Endothelial cell of umbilical vein (primary cell): ENCODE measurements around the gene FKBP6. TPM values are rescaled to one million over a fixed set of nuclear protein-coding genes. Genes with fewer than 3 reads are reported as not detected.

Experiments used
- BruUV-seq: library from RNA; stranded (reverse); fragments of 400-500 nt; replicated peaks from 2 replicates; lab custom pipeline; 2021; lab: Mats Ljungman, UMichigan
- CTCF ChIA-PET: fragments of 300-600, 350-600 bp; sonication (Branson Sonifier 250); formaldehyde crosslinking; loops from one replicate; lab custom pipeline; 2021; ENCODE audit warnings: antibody characterized with exemption, inconsistent platforms; lab: Charles Lee
- POLR2A ChIA-PET: fragments of 300-600, 350-600 bp; sonication (Branson Sonifier 250); formaldehyde crosslinking; loops from one replicate; lab custom pipeline; 2021; ENCODE audit warnings: antibody characterized with exemption, inconsistent platforms; lab: Charles Lee
- DNase-seq: peaks from one replicate; pipeline ENCODE4 v3.0.0-alpha.2; 2011; ENCODE audit warnings: low read depth, low spot score
- FAIRE-seq: peaks from 2 replicates; lab custom pipeline; 2011; peaks lifted over from hg19 to GRCh38; lab: Jason Lieb, UNC
- H2AFZ ChIP-seq: 2 replicates; pipeline ENCODE4 v1.6.0; 2012; ENCODE audit warnings: low read depth, low read length, control low read depth, inconsistent platforms
- H3K27ac ChIP-seq: 2 replicates; pipeline ENCODE4 v1.5.1; 2011; ENCODE audit warnings: low read depth, mild to moderate bottlenecking, control low read depth, low read length, moderate library complexity; ENCODE audit not compliant: insufficient read depth
- H3K27me3 ChIP-seq, 2 experiments: 2 replicates each; pipeline versions ENCODE4 v1.6.0 to v1.6.1; 2011; ENCODE audit warnings: low read length in 2 of 2, mixed read lengths in 1 of 2; ENCODE audit not compliant: control insufficient read depth in 2 of 2, insufficient read depth in 2 of 2
- H3K36me3 ChIP-seq, 2 experiments: 2 replicates in 1 of 2; 3 replicates in 1 of 2; pipeline ENCODE4 v1.5.1; 2011; ENCODE audit warnings: low read length in 2 of 2, mild to moderate bottlenecking in 1 of 2, moderate library complexity in 1 of 2; ENCODE audit not compliant: control insufficient read depth in 2 of 2, insufficient read depth in 2 of 2; ENCODE audit errors: extremely low read depth in 1 of 2
- H3K4me1 ChIP-seq: 3 replicates; pipeline ENCODE4 v1.5.1; 2011; ENCODE audit warnings: mild to moderate bottlenecking, low read length; ENCODE audit not compliant: control insufficient read depth, insufficient read depth; ENCODE audit errors: extremely low read depth
- H3K4me2 ChIP-seq: 2 replicates; pipeline ENCODE4 v1.6.1; 2011; ENCODE audit warnings: low read length, control low read depth, mixed read lengths; ENCODE audit not compliant: insufficient read depth
- H3K4me3 ChIP-seq, 3 experiments: fragments of 200-600 bp in 1 of 3; sonication (generic), shearing (Covaris generic) in 1 of 3; replicated peaks in 1 of 3; 2 replicates each; pipeline ENCODE4 v1.5.1; 2011 to 2016; ENCODE audit warnings: control low read depth in 3 of 3, low read length in 3 of 3, mild to moderate bottlenecking in 2 of 3, inconsistent platforms in 1 of 3, low read depth in 1 of 3, moderate library complexity in 1 of 3; ENCODE audit not compliant: insufficient read depth in 1 of 3
- H3K79me2 ChIP-seq: 2 replicates; pipeline ENCODE4 v1.6.0; 2012; ENCODE audit warnings: low read length, inconsistent platforms; ENCODE audit not compliant: control insufficient read depth, insufficient read depth
- H3K9ac ChIP-seq: replicated peaks from 2 replicates; pipeline ENCODE3; 2011; ENCODE audit warnings: low read length, control low read depth; ENCODE audit not compliant: insufficient read depth; ENCODE audit errors: extremely low read depth
- H3K9me1 ChIP-seq: replicated peaks from 3 replicates; pipeline ENCODE4 v1.6.0; 2011; ENCODE audit warnings: mild to moderate bottlenecking, low read length; ENCODE audit not compliant: control insufficient read depth, insufficient read depth; ENCODE audit errors: extremely low read depth
- H3K9me3 ChIP-seq: replicated peaks from 2 replicates; pipeline ENCODE4 v1.5.1; 2012; ENCODE audit warnings: low read length, inconsistent platforms; ENCODE audit not compliant: control insufficient read depth, insufficient read depth
- H4K20me1 ChIP-seq: replicated peaks from 2 replicates; pipeline ENCODE3; 2011; ENCODE audit warnings: mild to moderate bottlenecking, low read length; ENCODE audit not compliant: control insufficient read depth, insufficient read depth; ENCODE audit errors: extremely low read depth
- EZH2 ChIP-seq: IDR thresholded peaks from 2 replicates; pipeline ENCODE4 v1.6.1; 2012; ENCODE audit warnings: borderline replicate concordance, low read depth, mild to moderate bottlenecking, moderate library complexity, low read length, inconsistent platforms; ENCODE audit not compliant: severe bottlenecking
- FOS ChIP-seq: IDR thresholded peaks from 2 replicates; pipeline ENCODE4 v1.6.1; 2011; ENCODE audit warnings: mild to moderate bottlenecking, low read length, moderate library complexity, borderline replicate concordance; ENCODE audit not compliant: insufficient read depth
- GATA2 ChIP-seq: IDR thresholded peaks from 2 replicates; pipeline ENCODE4 v1.7.0; 2011; ENCODE audit warnings: low read depth, mild to moderate bottlenecking, moderate library complexity, mixed read lengths, low read length; ENCODE audit not compliant: insufficient read length, insufficient read depth
- JUN ChIP-seq: IDR thresholded peaks from 2 replicates; pipeline ENCODE4 v1.6.1; 2011; ENCODE audit warnings: borderline replicate concordance, low read depth; ENCODE audit not compliant: insufficient read length, insufficient read depth
- MYC ChIP-seq: IDR thresholded peaks from one replicate; pipeline ENCODE4 v1.6.1; 2011; ENCODE audit warnings: mild to moderate bottlenecking, low read depth, low read length
- POLR2A ChIP-seq: IDR thresholded peaks from 2 replicates; pipeline ENCODE4 v1.6.1; 2012; ENCODE audit warnings: low read depth, mild to moderate bottlenecking, control low read depth, low read length
- POLR2AphosphoS5 ChIP-seq: IDR thresholded peaks from 2 replicates; pipeline ENCODE4 v1.6.1; 2012; ENCODE audit warnings: low read depth, mild to moderate bottlenecking, control low read depth, low read length, moderate library complexity; ENCODE audit not compliant: insufficient read depth
- dilution Hi-C: fragments of 300-500 bp; cut with MboI; formaldehyde crosslinking; loops from one replicate; pipeline ENCODE4 v1.15.0; 2019; ENCODE audit warnings: low sequenced_read_pairs; ENCODE audit not compliant: extremely low pct_ligation_motif_present
- intact Hi-C: fragments of 100-400 bp; cut with micrococcal nuclease; formaldehyde crosslinking; loops from one replicate; pipeline ENCODE4 v1.10.0; 2022
- polyA plus RNA-seq, 4 experiments: library from polyadenylated mRNA; depleted of rRNA in 3 of 4; stranded (reverse) in 3 of 4; unstranded in 1 of 4; fragments of >200 nt; gene quantifications; 2 replicates each; pipeline versions ENCODE4 v1.2.1 to v1.2.3, GENCODE V29; 2011 to 2012; ENCODE audit warnings: missing spikeins in 1 of 4
- total RNA-seq: library from RNA; stranded (reverse); gene quantifications from 2 replicates; pipeline ENCODE4 v1.2.3, GENCODE V29; 2021
- TF ChIP-seq, protein P1 (sequence below), 2 donors: IDR thresholded peaks; 1 replicate in 1 of 2; 2 replicates in 1 of 2; pipeline ENCODE4 v1.5.1; 2011; ENCODE audit warnings: low read length in 2 of 2, mild to moderate bottlenecking in 2 of 2, moderate library complexity in 2 of 2, control low read depth in 1 of 2, inconsistent platforms in 1 of 2, low read depth in 1 of 2; ENCODE audit not compliant: insufficient read depth in 1 of 2; ENCODE audit errors: extremely low read depth in 1 of 2
- TF ChIP-seq, protein P2 (sequence below): IDR thresholded peaks from 2 replicates; pipeline ENCODE4 v1.6.1; 2011; ENCODE audit not compliant: insufficient read depth, insufficient read length

Gene FKBP6
- total and polyA plus RNA-seq, 2 donors (not counting 3 experiments of a cell fraction or from before 2014, with no cell fraction given) = 0.04 TPM; not detected in 1

DNA sequence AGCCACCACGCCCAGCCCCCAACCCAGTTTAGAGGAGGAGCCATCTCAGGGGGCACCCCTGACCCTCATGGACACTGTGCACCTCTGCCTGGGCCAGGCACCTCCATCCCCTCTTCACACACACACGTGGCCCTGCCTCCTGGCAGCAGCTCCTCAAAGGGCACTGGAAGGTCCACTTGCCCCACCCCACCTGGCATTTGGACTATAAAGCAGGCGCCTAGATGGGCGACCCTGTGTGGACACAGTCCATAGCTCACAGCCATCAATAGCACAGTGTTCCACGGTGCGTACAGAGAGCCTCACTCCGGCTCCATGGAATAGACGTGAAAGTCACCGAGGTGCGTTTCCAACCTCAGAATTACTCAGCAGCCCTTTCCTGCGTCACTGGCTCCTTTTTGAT is 41.0 kb downstream of the FKBP6 start:
- Histone ChIP-seq H4K20me1 (no peaks in the 10 kb centered on the region), H3K27ac (no peak overlapping the region), H3K79me2 (no peaks in the 10 kb centered on the region), H2AFZ (no peak overlapping the region), H3K4me2 (no peak overlapping the region), H3K36me3 (no peaks in the 10 kb centered on the region), H3K4me1 (no peaks in the 10 kb centered on the region), H3K9me3 (no peaks in the 10 kb centered on the region), H3K27me3 (no peaks in the 10 kb centered on the region), H3K4me3 (no peak overlapping the region), H3K9ac (no peak overlapping the region), H3K9me1 (no peaks in the 10 kb centered on the region)
- intact Hi-C loops = no loop called here
- TF ChIP-seq EZH2 = no peak
- TF ChIP-seq JUN = no peak
- no peak for TF ChIP-seq GATA2
- no peak for TF ChIP-seq FOS
- FAIRE-seq = no peak
- dilution Hi-C loops = no loop called here
- ChIA-PET CTCF (no interaction called here), POLR2A (no interaction called here)
- DNase-seq = no peak
- BruUV-seq = no TSS peak

DNA sequence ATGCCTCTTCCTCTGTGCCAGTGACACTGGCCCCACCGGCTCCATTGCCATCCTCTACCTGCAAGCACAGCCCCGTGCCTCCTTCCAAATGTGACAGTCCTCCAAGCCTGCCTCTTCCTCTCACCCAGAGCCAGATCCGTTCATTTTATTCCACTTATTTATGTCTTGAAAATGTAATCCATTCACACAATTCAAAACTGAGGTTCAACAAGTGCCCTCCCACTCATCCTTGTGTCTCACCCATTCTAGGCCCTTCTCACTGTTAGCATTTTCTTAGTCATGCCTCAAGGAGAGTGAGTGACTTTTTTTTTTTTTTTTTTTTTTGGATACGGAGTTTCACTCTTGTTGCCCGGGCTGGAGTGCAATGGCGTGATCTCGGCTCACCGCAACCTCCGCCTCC is 41.7 kb downstream of the FKBP6 start:
- Histone ChIP-seq H3K9ac (no peak overlapping the region), H3K4me1 (no peaks in the 10 kb centered on the region), H3K36me3 (no peaks in the 10 kb centered on the region), H2AFZ (no peak overlapping the region), H3K9me3 (no peaks in the 10 kb centered on the region), H3K27me3 (no peaks in the 10 kb centered on the region), H3K9me1 (no peaks in the 10 kb centered on the region), H3K4me3 (no peak overlapping the region), H4K20me1 (no peaks in the 10 kb centered on the region), H3K27ac (no peak overlapping the region), H3K4me2 (no peak overlapping the region), H3K79me2 (no peaks in the 10 kb centered on the region)
- ChIA-PET CTCF (no interaction called here), POLR2A (no interaction called here)
- FAIRE-seq (no peak), DNase-seq (no peak)
- dilution Hi-C loops = no loop called here
- no TSS peak for BruUV-seq
- intact Hi-C loops = no loop called here
- TF ChIP-seq, protein P1, sequence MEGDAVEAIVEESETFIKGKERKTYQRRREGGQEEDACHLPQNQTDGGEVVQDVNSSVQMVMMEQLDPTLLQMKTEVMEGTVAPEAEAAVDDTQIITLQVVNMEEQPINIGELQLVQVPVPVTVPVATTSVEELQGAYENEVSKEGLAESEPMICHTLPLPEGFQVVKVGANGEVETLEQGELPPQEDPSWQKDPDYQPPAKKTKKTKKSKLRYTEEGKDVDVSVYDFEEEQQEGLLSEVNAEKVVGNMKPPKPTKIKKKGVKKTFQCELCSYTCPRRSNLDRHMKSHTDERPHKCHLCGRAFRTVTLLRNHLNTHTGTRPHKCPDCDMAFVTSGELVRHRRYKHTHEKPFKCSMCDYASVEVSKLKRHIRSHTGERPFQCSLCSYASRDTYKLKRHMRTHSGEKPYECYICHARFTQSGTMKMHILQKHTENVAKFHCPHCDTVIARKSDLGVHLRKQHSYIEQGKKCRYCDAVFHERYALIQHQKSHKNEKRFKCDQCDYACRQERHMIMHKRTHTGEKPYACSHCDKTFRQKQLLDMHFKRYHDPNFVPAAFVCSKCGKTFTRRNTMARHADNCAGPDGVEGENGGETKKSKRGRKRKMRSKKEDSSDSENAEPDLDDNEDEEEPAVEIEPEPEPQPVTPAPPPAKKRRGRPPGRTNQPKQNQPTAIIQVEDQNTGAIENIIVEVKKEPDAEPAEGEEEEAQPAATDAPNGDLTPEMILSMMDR (IDR thresholded peaks at IDR 0.05; ENCODE audit: extremely low read depth in 1 of 2, insufficient read depth in 1 of 2, low read depth in 1 of 2, low read length in 2 of 2) = no peak
- TF ChIP-seq POLR2AphosphoS5 (no peak), JUN (no peak), MYC (no peak), EZH2 (no peak), GATA2 (no peak), FOS (no peak), POLR2A (no peak)
- TF ChIP-seq, protein P2, sequence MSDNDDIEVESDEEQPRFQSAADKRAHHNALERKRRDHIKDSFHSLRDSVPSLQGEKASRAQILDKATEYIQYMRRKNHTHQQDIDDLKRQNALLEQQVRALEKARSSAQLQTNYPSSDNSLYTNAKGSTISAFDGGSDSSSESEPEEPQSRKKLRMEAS = no peak
